Memory B cell (primary cell): ENCODE data around the gene MFF.

Source experiments
- ATAC-seq: fragments of 150-1000 bp; cut with Tn5 transposase; 2 replicates; pipeline ENCODE4 v1.10.0; 2021; ENCODE audit warnings: low read depth, mild to moderate bottlenecking, moderate library complexity
- DNase-seq, 2 donors: peaks; one replicate each; pipeline ENCODE4 v3.0.0; 2022; ENCODE audit warnings: low spot score in 2 of 2
- H3K27ac Mint-ChIP-seq: one replicate; pipeline ENCODE4 v1.8.0; 2022; ENCODE audit warnings: mild to moderate bottlenecking, moderate library complexity, mixed read lengths
- H3K27me3 Mint-ChIP-seq: one replicate; pipeline ENCODE4 v1.8.0; 2022; ENCODE audit warnings: mixed read lengths
- H3K36me3 Mint-ChIP-seq: one replicate; pipeline ENCODE4 v1.8.0; 2022; ENCODE audit warnings: mild to moderate bottlenecking, mixed read lengths
- H3K4me1 Mint-ChIP-seq: one replicate; pipeline ENCODE4 v1.8.0; 2022; ENCODE audit warnings: mixed read lengths
- H3K4me3 Mint-ChIP-seq: one replicate; pipeline ENCODE4 v1.8.0; 2022; ENCODE audit warnings: mild to moderate bottlenecking, moderate library complexity, mixed read lengths
- H3K9me3 Mint-ChIP-seq: one replicate; pipeline ENCODE4 v1.8.0; 2022; ENCODE audit warnings: mixed read lengths

MFF gene, protein sequence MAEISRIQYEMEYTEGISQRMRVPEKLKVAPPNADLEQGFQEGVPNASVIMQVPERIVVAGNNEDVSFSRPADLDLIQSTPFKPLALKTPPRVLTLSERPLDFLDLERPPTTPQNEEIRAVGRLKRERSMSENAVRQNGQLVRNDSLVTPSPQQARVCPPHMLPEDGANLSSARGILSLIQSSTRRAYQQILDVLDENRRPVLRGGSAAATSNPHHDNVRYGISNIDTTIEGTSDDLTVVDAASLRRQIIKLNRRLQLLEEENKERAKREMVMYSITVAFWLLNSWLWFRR

GRCh38 chr2:227324995-227325838 lies at the start of gene MFF:
Gene MFF (plus strand): TSS chr2:227325251. CDS start chr2:227330666, 5,415 bp downstream.
- no peaks in the 10 kb centered on the region for H3K27me3 Mint-ChIP-seq
- no peaks in the 10 kb centered on the region for H3K36me3 Mint-ChIP-seq
- peak within 1 kb of the TSS; percentile 91 for H3K27ac Mint-ChIP-seq
- peak within 1 kb of the TSS; percentile 96 for H3K4me3 Mint-ChIP-seq
- H3K4me1 Mint-ChIP-seq: peaks cover 12% of the 10 kb centered on the region
- DNase-seq (peak; percentile 87), ATAC-seq (peak; percentile 98)
- H3K9me3 Mint-ChIP-seq: no peaks in the 10 kb centered on the region

- Mint-ChIP-seq H3K4me3 (no peak overlapping the region), H3K4me1 (no peaks in the 10 kb centered on the region), H3K9me3 (no peaks in the 10 kb centered on the region), H3K27ac (no peak overlapping the region), H3K36me3 (peaks cover 37% of the 10 kb centered on the region), H3K27me3 (no peaks in the 10 kb centered on the region)
- DNase-seq (no peak), ATAC-seq (no peak)
Measured at GRCh38 chr2:227280895-227281294, 44.2 kb upstream of the MFF start.

DNA sequence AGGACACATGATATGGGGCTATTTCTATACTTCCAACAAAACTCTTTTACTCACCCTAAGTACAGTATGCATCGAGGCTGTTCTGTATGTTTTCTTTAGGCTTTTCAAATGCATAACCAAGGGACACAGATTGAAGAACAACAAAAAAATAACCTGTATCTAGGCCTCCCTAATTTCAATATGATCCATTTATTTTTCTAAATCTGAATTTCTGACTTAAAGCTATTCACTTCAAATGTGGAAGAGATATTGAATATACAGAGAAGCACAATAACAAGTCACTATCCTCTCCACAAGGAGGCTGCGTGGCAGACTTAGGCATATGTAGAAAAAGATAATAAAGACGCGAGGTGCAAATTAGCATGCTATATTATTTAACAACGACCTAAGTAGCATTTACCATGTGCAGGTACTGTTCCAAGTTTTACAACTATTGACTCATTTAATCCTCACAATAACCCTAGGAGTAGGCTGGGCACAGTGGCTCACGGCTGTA lies 39.3 kb upstream of the MFF start:
- H3K27ac Mint-ChIP-seq: no peak overlapping the region
- H3K36me3 Mint-ChIP-seq: peaks cover 37% of the 10 kb centered on the region
- H3K4me3 Mint-ChIP-seq: no peak overlapping the region
- H3K9me3 Mint-ChIP-seq: no peaks in the 10 kb centered on the region
- no peak for ATAC-seq
- H3K4me1 Mint-ChIP-seq: no peaks in the 10 kb centered on the region
- DNase-seq: no peak
- no peaks in the 10 kb centered on the region for H3K27me3 Mint-ChIP-seq

DNA sequence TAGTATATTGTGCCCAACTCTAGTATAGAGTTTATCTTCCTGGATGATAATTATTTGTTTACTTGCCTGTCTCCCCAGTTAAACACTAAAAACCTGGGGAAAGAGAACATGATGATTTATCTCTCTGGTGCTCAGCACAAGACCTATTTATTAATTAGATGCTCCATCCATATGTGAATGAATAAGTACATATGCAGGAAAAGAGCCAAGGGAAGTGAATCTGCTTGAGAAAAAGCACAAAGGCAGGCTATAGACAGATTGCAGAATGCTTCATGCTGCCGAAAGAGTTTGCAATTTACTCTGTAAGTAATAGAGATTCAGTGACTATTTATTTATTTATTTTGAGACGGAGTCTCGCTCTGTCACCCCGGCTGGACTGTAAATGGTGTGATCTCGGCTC lies 37.3 kb upstream of the MFF start:
- no peak for DNase-seq
- no peak overlapping the region for H3K4me3 Mint-ChIP-seq
- H3K4me1 Mint-ChIP-seq: no peaks in the 10 kb centered on the region
- no peak overlapping the region for H3K27ac Mint-ChIP-seq
- H3K9me3 Mint-ChIP-seq: no peaks in the 10 kb centered on the region
- H3K36me3 Mint-ChIP-seq: peaks cover 28% of the 10 kb centered on the region
- no peaks in the 10 kb centered on the region for H3K27me3 Mint-ChIP-seq
- ATAC-seq: no peak

GRCh38 chr2:227292314-227292713 lies 32.7 kb upstream of the MFF start:
- H3K27me3 Mint-ChIP-seq: no peaks in the 10 kb centered on the region
- no peak overlapping the region for H3K4me3 Mint-ChIP-seq
- no peaks in the 10 kb centered on the region for H3K9me3 Mint-ChIP-seq
- H3K27ac Mint-ChIP-seq: no peak overlapping the region
- peaks cover 33% of the 10 kb centered on the region for H3K36me3 Mint-ChIP-seq
- DNase-seq (no peak), ATAC-seq (no peak)
- no peaks in the 10 kb centered on the region for H3K4me1 Mint-ChIP-seq

DNA sequence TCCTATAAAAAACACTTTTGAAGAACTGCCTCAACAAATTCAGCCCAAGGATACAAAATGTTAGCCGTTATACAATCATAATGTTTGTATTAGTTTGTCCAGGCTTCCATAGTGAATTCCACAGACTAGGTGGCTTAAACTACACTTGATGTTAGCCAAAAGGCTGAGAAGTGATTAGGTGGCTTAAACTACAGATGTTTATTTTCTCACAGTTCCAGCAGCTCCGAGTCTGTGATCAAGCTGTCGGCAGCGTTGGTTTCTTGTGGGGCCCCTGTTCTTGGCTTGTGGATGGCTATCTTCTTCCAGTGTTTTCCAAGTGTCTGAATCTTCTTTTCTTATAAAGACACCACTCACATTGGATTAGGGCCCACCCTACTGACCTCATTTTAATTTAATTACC lies 31.5 kb upstream of the MFF start:
- Mint-ChIP-seq H3K27ac (no peak overlapping the region), H3K4me1 (no peaks in the 10 kb centered on the region), H3K4me3 (no peak overlapping the region), H3K27me3 (no peaks in the 10 kb centered on the region), H3K9me3 (no peaks in the 10 kb centered on the region), H3K36me3 (peaks cover 30% of the 10 kb centered on the region)
- no peak for DNase-seq
- ATAC-seq: no peak

- Mint-ChIP-seq H3K27me3 (no peaks in the 10 kb centered on the region), H3K36me3 (peaks cover 37% of the 10 kb centered on the region), H3K9me3 (no peaks in the 10 kb centered on the region), H3K4me3 (no peak overlapping the region), H3K27ac (peak overlapping the region; percentile 53), H3K4me1 (no peaks in the 10 kb centered on the region)
- no peak for ATAC-seq
- DNase-seq: no peak
Measured at GRCh38 chr2:227295806-227296205, 29.2 kb upstream of the MFF start.

DNA sequence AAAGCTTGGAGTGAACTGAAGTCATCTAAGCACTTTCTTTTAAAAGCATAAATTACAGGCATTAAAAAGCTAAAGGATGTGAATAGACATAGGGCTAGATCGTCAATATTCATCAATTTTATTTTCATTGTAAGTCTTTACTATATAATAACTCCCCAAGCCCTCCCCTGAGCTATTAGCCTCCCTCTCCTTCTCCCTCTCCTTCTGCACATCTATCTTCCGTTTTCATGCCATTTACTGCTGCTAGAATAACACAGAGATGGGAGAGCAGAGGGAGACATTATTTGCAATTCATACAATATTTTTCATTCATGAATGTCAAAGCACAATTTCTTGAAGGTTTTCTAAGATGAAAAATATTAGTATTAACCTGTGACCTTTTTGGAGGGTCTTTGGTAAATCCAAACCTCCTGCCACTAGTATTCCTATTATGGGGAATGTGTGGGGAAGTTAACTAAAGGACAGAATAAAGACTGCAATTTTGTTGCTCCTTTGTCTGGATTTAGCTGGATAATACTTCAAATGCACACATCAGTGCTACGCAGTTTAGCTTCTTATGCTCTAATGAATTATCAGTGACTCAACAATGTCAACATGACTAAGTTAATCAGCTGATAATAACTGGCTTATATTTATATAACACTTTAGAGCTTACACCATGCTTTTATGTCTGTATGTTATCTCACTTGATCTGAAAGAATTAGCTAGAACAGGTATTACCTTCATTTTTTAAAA lies 28.2 kb upstream of the MFF start:
- H3K27me3 Mint-ChIP-seq: no peaks in the 10 kb centered on the region
- no peaks in the 10 kb centered on the region for H3K4me1 Mint-ChIP-seq
- DNase-seq: no peak
- no peak overlapping the region for H3K27ac Mint-ChIP-seq
- H3K9me3 Mint-ChIP-seq: no peaks in the 10 kb centered on the region
- H3K36me3 Mint-ChIP-seq: peaks cover 41% of the 10 kb centered on the region
- ATAC-seq: no peak
- no peak overlapping the region for H3K4me3 Mint-ChIP-seq

DNA sequence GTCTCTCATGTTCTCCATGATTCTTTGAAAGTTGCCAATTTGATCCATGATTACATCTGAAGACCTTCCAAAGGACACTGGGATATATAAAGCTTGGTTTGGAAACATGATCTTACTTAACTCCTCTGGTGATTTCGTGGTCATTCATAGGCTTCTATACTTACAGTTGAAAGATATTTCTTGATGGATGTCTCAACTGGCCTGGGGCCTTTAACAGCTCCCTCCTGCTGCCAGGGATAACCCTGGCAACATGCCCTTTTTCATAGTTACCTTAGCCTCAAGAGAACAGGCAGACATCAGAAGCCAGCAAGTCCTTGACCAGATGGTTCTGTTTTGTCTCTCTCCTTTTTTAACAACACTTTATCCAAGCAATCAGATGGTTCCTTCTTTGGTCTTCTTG lies 23.5 kb upstream of the MFF start:
- DNase-seq: no peak
- Mint-ChIP-seq H3K27me3 (no peaks in the 10 kb centered on the region), H3K4me3 (no peak overlapping the region), H3K9me3 (no peaks in the 10 kb centered on the region), H3K27ac (peak overlapping the region; percentile 10), H3K36me3 (peaks cover 30% of the 10 kb centered on the region), H3K4me1 (no peaks in the 10 kb centered on the region)
- ATAC-seq: no peak

- Mint-ChIP-seq H3K27me3 (no peaks in the 10 kb centered on the region), H3K9me3 (no peaks in the 10 kb centered on the region), H3K4me3 (no peak overlapping the region), H3K36me3 (peaks cover 28% of the 10 kb centered on the region), H3K4me1 (no peaks in the 10 kb centered on the region), H3K27ac (no peak overlapping the region)
- DNase-seq (no peak), ATAC-seq (no peak)
Measured at GRCh38 chr2:227308784-227309183, 16.3 kb upstream of the MFF start.

DNA sequence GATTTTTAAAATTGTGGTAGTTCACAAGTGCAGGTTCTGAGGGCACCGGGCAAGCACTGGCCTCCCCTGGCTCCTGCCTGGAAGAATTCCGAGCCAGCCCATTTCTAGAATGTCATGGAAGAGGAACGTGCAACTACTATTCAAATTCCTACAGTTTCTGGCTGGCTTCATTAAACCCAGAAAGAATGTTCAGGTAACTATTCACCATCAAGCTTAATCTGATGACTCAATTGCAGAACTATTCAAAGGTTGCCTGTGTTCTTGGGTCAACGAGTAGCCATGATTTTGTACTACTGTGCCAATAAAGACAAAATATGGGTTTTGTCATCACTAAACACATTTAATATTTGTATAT lies 14.3 kb upstream of the MFF start:
- H3K9me3 Mint-ChIP-seq: no peaks in the 10 kb centered on the region
- H3K4me3 Mint-ChIP-seq: no peak overlapping the region
- H3K4me1 Mint-ChIP-seq: no peaks in the 10 kb centered on the region
- H3K27ac Mint-ChIP-seq: no peak overlapping the region
- H3K27me3 Mint-ChIP-seq: no peaks in the 10 kb centered on the region
- DNase-seq (no peak), ATAC-seq (no peak)
- peaks cover 24% of the 10 kb centered on the region for H3K36me3 Mint-ChIP-seq

GRCh38 chr2:227311861-227312506 lies 13.1 kb upstream of the MFF start:
- Mint-ChIP-seq H3K4me3 (no peak overlapping the region), H3K27me3 (no peaks in the 10 kb centered on the region), H3K4me1 (no peaks in the 10 kb centered on the region), H3K36me3 (peaks cover 22% of the 10 kb centered on the region), H3K9me3 (peaks cover 2% of the 10 kb centered on the region), H3K27ac (no peak overlapping the region)
- DNase-seq: no peak
- ATAC-seq: no peak

DNA sequence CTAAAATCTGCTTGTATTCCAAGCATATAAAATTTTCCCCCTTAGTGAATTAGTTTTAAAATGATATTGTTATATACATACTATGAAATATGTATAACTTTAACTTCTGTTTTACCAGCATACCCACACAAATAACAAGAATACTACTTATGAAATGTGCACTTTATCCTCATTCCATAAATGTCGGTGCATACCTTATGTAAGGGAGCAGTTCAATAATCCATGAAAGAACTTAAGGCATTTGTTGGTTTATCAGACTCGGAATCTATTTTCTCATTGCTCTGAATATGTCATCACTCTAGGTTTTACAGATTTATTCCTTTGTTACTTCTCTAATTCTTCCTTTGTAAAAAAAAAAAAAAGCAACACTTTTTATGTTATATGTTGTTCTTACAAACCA lies 12.5 kb upstream of the MFF start:
- peaks cover 23% of the 10 kb centered on the region for H3K36me3 Mint-ChIP-seq
- H3K4me3 Mint-ChIP-seq: no peak overlapping the region
- peaks cover 5% of the 10 kb centered on the region for H3K9me3 Mint-ChIP-seq
- ATAC-seq (no peak), DNase-seq (no peak)
- H3K27me3 Mint-ChIP-seq: no peaks in the 10 kb centered on the region
- H3K27ac Mint-ChIP-seq: no peak overlapping the region
- no peaks in the 10 kb centered on the region for H3K4me1 Mint-ChIP-seq

DNA sequence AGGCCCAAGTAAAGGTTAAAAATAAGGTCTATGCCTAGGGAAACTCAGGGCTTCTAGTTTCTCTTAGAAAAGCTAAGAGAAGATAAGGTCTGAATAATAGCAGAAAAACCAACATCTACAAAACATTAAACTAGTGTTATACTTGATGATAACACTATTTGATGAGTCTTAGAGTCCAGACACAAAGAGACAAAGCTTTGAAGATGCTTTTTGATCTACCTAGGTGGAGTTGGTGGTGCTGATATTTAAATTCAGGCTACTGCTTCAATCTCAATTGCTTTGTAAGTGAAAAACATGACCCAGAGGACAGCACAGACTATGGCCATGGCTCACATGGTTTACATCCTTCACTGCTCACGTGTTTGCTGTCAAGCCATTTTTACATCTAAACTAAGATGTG lies 11.7 kb upstream of the MFF start:
- DNase-seq (no peak), ATAC-seq (no peak)
- H3K4me3 Mint-ChIP-seq: no peak overlapping the region
- H3K36me3 Mint-ChIP-seq: peaks cover 16% of the 10 kb centered on the region
- no peaks in the 10 kb centered on the region for H3K4me1 Mint-ChIP-seq
- H3K9me3 Mint-ChIP-seq: peaks cover 7% of the 10 kb centered on the region
- H3K27me3 Mint-ChIP-seq: no peaks in the 10 kb centered on the region
- H3K27ac Mint-ChIP-seq: no peak overlapping the region
